BJ (cell line): Measurements from ENCODE around the gene TRABD2B. TPM values are rescaled to one million over a fixed set of nuclear protein-coding genes. Genes with fewer than 3 reads are reported as not detected.

Source experiments
- CTCF ChIA-PET: fragments of 350-600 bp; formaldehyde crosslinking; extraction: SDS; loops from one replicate; lab custom pipeline; 2021; ENCODE audit warnings: antibody characterized with exemption, inconsistent platforms; lab: Yijun Ruan, JAX
- POLR2A ChIA-PET: fragments of 300-600 bp; sonication (Branson Sonifier 250); formaldehyde crosslinking; extraction: SDS; loops from one replicate; lab custom pipeline; 2021; ENCODE audit warnings: antibody characterized with exemption; lab: Charles Lee
- DNase-seq: peaks from one replicate; pipeline ENCODE4 v3.0.0-alpha.2; 2011; ENCODE audit warnings: low read depth
- H3K27me3 ChIP-seq: 2 replicates; pipeline ENCODE4 v1.6.0; 2011; ENCODE audit warnings: low read length; ENCODE audit not compliant: control insufficient read depth, insufficient read depth
- H3K36me3 ChIP-seq: 2 replicates; pipeline ENCODE4 v1.5.1; 2011; ENCODE audit warnings: low read length; ENCODE audit not compliant: control insufficient read depth, insufficient read depth
- H3K4me3 ChIP-seq: 2 replicates; pipeline ENCODE4 v1.5.1; 2011; ENCODE audit warnings: low read depth, mild to moderate bottlenecking, control low read depth, low read length
- CTCF ChIP-seq: IDR thresholded peaks from 2 replicates; pipeline ENCODE4 v1.5.1; 2011; ENCODE audit warnings: low read depth, mild to moderate bottlenecking, control low read depth, inconsistent platforms, low read length, moderate library complexity; ENCODE audit not compliant: insufficient read depth
- polyA plus RNA-seq: library from polyadenylated mRNA; depleted of rRNA; stranded (reverse); fragments of >200 nt; gene quantifications from 2 replicates; pipeline ENCODE4 v1.2.3, GENCODE V29; 2011

Gene TRABD2B
- polyA plus RNA-seq, 1 experiment: not detected

DNA sequence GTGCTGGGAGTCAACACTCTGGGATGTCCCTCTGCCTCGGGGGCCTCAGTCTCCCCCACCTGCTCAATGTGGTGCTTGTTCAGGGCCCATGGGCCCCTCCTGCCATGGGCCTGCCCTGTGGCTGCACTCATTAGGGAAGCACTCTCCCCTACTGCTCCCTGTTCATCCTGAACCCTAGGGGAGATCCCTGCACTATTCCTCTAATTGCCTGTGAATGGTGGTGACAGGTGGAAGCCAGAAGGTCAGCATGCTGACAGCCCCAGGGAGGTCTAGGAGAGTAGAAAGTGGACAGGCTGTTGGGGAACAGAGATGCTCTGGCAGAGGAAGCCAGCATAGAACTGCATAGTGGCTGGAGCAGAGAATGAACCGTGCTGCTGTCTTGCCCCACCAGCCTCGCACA lies 217.6 kb downstream of the TRABD2B start:
- CTCF ChIA-PET: no interaction called here
- no peaks in the 10 kb centered on the region; the same call in 1 of the 2 replicates for H3K27me3 ChIP-seq
- DNase-seq: no peak
- no peak overlapping the region for H3K4me3 ChIP-seq
- no peaks in the 10 kb centered on the region for H3K36me3 ChIP-seq
- POLR2A ChIA-PET: no interaction called here
- no peak for TF ChIP-seq CTCF

DNA sequence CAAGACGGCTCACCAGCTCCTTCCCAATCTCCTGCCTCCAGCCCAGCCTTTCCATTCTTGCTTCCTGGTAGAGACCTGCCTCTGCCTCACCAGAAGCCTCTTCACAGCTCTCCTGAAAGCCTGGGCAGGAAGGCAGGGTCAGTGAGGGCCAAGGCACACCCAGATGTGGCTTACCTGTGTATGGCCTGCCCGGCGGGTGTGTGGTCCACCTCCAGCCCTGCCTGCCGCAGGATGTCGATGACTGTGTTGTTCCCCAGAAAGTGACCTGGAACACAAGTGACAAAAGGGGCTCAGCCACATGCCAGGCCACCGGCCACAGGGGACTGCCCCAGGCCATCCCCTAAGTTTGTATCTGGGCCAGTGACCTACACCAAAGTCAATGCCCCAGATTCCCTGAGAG lies 218.9 kb downstream of the TRABD2B start:
- CTCF ChIA-PET: no interaction called here
- DNase-seq: no peak
- no peaks in the 10 kb centered on the region for H3K36me3 ChIP-seq
- no peaks in the 10 kb centered on the region; the same call in none of the 2 replicates for H3K27me3 ChIP-seq
- POLR2A ChIA-PET: no interaction called here
- no peak for TF ChIP-seq CTCF
- H3K4me3 ChIP-seq: no peak overlapping the region

DNA sequence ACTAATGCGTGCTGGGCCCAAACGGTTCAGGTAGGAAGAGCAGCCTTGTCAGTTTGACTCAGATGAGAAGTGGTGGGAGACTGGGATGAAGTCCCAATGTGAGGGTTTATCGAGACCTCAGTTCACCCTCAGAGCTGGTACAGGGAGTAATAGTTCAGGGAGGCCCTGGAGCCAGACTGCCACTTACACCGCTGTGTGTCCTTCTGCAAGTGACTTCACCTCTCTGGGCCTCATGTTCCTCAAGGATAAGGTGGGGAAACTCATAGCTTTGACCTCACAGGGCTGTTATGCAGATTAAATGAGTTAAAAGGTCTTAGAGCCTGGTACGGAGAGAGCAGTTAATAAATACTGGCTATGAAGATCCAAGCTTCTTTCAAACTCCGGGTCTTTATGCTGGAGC lies 219.9 kb downstream of the TRABD2B start:
- DNase-seq: no peak
- ChIA-PET POLR2A (no interaction called here), CTCF (no interaction called here)
- H3K27me3 ChIP-seq: no peaks in the 10 kb centered on the region; the same call in none of the 2 replicates
- no peak for TF ChIP-seq CTCF
- no peaks in the 10 kb centered on the region for H3K36me3 ChIP-seq
- H3K4me3 ChIP-seq: no peak overlapping the region

- ChIA-PET POLR2A (no interaction called here), CTCF (no interaction called here)
- no peak for TF ChIP-seq CTCF
- no peaks in the 10 kb centered on the region for H3K36me3 ChIP-seq
- H3K27me3 ChIP-seq: no peaks in the 10 kb centered on the region; the same call in none of the 2 replicates
- no peak for DNase-seq
- H3K4me3 ChIP-seq: no peak overlapping the region
Observed at GRCh38 chr1:47776667-47777131, 220.5 kb downstream of the TRABD2B start.

DNA sequence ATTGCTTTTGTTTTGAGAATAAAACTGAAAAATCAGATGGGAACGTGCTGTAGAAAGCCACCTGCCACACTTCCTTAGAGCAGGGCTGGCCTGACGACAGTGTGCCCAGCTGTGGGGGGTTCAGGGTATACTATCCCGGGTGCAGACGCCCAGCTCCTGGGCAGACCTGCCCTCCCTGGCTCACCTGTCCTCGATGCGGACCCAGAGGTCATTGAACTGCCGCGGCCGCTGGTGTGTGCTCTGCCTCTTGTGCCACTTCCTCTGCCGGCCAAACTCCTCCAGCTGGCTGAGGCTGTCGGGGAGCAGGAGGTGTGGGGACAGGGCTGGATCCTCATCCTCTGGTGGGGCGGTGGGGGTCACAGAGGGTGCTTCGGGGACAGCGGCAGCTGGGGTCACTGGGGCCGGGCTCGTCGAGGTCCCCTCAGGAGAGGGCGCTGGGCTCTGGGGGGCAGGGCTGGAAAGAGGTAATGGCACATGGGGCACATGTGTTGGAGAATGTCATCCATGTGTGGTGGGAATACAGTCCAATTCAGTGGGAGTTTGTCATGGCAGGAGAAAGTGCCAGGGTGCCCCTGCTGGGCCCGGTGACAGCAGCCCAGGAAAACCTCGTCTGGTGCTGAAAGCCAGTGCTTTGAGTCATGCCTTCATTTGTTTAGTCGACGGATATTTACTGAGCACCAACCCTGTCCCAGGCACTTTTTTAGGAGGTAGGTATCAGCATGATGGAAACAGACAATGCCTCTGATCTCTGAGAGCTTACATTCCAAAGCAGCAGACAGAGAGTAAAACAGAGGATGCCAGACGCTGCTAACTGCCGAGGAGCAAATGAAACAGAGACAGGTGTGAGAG lies 222.0 kb downstream of the TRABD2B start:
- H3K4me3 ChIP-seq: no peak overlapping the region
- POLR2A ChIA-PET: no interaction called here
- no peaks in the 10 kb centered on the region; the same call in 1 of the 2 replicates for H3K27me3 ChIP-seq
- DNase-seq: no peak
- no peak for TF ChIP-seq CTCF
- CTCF ChIA-PET: interaction anchor here (1.0 kb wide), 1 partner anchor 49 kb away, joined by 3 read pairs; no protein-coding TSS in a partner anchor
- H3K36me3 ChIP-seq: no peaks in the 10 kb centered on the region
